GM21786 (cell line): ENCODE results near the gene CDRT4.
"Not testable (repeated sequence)": the region's sequence is repeated elsewhere in the genome, so short reads cannot be mapped to it uniquely, and the experiment has no call there.

Source experiments
- ATAC-seq: cut with Tn5 transposase; IDR thresholded peaks from one replicate; pipeline ENCODE4 v1.9.1; 2021; ENCODE audit not compliant: unreplicated experiment

CDRT4 gene

DNA sequence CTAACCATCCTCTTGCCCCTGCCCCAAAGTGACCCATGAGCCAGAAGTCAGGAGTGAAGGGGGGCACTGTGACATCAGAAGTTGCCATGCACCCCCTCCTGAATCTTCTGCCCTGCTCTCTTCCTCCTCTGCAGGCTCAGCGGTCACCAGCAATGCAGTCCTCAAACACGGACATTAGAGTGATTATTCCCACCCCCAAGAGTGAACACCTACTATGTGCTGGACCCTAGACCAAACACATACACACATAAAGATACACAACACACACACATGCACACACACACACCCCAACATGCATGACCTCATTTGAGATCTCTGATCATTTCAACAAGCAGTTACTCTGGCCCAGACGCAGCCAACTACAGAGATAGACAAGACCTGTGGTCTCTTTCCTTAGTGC lies at the start of gene CDRT4:
Gene CDRT4 (minus strand): TSS at position 30 of the 400 bp plus-strand sequence. CDS start 27,383 bp downstream, outside the sequence.
- no peak for ATAC-seq

DNA sequence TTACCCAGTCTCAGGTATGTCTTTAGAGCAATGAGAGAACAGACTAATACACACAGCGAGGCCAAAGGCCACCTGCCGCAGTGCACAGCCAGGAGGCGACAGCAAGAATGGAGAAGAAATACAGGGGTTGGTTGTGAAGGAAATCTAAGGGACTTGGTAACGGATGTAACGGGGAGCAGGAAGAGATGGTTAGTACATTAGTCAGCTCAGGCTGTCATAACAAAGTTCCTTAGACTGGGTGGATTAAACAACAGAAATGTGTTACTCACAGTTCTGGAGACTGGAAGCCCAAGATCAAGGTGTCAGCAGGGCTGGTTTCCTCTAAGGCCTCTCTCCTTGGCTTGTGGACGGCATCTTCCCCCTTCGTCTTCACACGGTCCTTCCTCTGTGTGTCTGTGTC lies 48.7 kb upstream of the CDRT4 start:
- no peak for ATAC-seq

GRCh38 chr17:15514469-15514868 lies 47.0 kb upstream of the CDRT4 start:
- ATAC-seq: no peak

DNA sequence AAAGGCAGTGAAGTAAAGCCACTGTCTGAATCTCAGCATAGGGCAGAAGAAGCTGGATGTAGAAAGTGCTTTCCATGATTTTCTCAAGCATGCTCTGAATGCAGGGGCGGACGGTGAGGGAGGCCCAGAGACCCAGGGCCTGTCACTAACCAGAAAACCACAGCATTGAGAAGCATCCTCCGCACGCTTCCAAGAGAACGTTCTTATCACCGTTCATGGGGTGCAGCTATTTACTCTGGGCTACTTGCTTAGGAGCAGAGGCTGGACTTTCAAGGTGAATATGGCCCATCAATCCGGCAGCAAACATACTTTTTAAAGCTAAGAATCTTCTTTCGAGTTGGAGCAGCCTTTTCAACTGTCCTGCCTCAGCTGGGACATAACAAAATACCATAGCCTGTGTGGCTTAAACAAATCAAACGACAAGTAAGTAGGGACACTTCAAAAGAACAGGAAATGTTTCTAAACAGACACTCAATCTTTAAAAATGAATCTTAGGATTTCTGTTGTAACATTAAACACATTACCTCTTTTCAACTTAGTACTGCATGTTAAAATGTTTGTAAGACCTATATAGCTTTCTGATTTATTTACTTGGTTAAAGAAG lies 46.5 kb upstream of the CDRT4 start:
- ATAC-seq: no peak

- ATAC-seq: no peak
Observed at GRCh38 chr17:15513058-15513791, 45.8 kb upstream of the CDRT4 start.

DNA sequence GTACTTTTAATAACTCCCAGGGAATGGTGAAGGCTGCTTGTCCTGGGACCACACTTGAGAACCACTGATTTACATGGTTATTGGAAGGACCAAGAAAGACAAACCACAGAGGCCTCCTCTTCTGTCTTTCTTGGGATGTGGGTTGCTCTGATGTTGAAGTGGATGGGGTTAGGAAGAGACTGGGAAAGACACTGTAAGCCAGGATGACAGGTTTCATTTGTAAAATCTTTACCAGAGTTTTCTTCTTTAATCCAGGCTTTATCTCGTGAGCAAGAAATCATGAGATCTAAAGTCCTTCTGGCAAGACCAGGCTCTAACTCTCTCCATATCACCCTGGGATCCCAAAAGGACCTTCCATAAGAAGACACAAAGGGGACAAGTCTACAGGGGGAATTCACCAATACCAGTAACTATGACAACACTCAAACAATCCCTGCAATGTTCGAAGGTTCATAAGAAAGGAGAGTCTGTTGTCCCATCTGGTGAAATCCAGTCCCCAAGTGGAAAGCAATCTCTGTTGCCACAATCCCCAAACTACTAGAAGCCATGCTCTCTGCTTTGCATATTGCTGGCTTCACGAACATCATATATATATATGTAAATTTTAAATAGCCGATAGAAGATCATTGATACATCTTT lies 44.8 kb upstream of the CDRT4 start:
- ATAC-seq: no peak

DNA sequence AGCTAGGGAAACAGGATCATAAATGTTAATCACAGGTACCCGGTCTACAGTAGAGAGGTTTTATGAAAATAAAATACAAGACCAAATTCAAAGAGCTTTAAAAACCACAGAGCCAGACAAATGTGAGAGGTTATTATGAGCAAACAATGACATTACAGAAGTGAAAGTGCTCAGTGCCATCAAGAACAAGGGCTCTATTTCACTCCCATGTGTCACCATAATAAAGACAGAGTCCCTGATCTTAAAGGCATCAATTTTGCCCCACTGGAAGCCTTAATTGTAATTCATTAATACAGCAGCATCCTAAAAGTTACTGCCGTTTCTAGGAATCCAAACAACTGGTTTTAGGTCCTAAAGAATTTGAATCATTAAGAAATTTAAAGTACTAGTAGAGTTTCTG lies 43.7 kb upstream of the CDRT4 start:
- no peak for ATAC-seq

DNA sequence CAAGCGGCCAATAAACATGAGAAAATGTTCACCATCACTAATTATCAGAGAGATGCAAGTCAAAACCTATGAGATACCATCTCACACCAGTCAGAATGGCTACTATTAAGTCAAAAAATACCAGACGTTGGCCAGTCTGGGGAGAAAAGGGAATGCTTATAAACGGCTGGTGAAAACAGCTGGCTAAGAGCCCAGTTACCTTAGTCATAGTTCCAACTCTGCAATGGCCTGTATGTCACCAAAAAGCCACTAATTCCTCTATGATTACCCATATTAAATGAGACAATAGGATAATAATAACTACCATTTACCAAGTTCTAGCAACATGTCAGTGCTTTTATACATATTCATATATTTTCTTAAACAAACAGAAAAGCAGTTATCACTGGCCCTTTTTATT lies 42.9 kb upstream of the CDRT4 start:
- no peak for ATAC-seq

DNA sequence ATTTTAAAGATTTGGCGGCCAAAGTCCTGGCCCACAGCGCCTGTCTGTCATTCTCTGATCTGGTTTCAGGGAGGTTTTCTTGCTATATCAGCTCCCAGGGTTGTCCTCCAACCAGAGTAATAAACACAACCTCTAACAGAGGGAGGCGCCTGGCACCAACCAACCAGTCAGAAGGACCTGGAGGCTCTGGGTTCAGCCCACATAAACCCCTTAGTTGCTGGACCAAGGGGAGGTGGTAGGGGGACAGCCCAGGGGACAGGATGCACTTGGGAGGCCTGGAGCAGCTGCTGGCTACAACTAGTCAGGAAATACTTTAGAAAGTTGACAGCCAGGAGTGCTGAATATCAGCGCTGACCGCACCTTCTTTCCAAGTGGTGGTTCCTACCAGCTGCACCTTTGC lies 41.7 kb upstream of the CDRT4 start:
- ATAC-seq: no peak

DNA sequence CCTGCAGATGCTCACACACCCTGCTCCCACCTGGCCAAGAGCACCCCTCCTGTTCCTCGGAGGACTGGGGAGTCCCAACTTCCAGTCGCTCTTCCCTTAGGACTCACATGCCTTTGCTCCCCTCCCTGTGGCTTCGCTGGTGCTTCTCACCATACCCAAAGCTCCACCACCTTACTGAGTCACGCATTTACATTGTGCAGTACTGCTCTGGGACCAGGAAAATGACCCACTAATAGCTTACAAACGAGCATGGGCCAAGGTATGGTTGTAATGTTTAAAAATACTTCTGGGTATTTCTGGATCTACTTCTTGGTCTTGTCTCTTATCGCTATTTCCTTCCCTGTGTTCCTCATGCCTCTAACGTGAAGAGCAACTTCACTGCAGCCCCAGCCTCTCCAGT lies 41.0 kb upstream of the CDRT4 start:
- no peak for ATAC-seq

DNA sequence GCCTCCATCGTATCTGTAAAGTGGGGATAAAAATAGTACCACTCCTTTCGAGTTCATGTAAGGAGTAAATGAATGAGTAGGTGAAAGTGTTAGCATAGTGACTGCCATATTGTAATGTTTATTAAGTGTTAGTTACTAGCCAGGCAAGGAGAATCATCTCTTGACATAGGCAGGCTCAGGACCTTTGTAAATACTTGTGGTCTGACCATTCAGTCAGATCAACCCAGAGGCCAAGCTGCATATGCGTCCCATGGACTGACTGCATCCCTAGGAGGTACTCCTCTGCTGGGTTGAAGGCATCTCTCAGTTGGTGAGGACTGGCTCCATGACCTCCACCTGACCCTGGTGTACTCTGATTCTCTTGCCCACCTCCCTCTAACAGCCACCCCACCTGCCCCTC lies 40.5 kb upstream of the CDRT4 start:
- ATAC-seq: no peak

DNA sequence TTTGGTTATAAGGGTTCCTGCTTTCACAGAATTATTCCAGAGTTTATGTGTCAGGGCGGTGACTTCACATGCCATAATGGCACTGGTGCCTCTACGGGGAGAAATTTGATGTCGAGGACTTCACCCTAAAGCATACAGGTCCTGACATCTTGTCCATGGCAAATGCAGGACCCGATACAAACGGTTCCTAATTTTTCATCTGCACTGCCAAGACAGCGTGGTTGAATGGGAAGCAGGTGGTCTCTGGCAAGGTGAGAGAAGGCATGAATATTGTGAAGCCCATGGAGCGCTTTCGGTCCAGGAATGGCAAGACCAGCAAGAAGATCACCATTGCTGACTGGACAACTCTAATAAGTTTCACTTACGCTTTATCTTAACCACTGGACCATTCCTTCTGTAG lies 39.6 kb upstream of the CDRT4 start:
- no peak for ATAC-seq

- not testable (repeated sequence) for ATAC-seq
Observed at GRCh38 chr17:15505708-15506107, 38.3 kb upstream of the CDRT4 start.

DNA sequence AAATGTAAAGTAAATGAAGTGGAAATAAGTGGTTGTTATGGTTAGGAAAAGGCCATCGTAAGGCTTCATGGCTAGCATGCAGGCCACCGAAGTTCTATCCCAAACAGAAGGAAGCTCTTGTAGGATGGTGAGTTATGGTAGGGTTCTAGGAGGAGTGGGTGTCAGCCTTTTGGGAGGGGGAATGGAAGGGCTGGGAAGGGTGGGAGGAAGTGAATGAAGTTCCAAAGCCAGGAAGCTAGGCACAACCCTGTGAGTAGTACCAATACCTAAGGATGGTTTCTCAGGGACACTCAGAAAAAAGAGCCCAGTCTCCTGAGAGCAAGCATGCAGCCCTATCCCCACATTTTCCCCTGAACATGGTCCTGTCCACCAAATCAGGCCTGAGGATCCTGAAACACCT lies 36.3 kb upstream of the CDRT4 start:
- ATAC-seq: no peak

DNA sequence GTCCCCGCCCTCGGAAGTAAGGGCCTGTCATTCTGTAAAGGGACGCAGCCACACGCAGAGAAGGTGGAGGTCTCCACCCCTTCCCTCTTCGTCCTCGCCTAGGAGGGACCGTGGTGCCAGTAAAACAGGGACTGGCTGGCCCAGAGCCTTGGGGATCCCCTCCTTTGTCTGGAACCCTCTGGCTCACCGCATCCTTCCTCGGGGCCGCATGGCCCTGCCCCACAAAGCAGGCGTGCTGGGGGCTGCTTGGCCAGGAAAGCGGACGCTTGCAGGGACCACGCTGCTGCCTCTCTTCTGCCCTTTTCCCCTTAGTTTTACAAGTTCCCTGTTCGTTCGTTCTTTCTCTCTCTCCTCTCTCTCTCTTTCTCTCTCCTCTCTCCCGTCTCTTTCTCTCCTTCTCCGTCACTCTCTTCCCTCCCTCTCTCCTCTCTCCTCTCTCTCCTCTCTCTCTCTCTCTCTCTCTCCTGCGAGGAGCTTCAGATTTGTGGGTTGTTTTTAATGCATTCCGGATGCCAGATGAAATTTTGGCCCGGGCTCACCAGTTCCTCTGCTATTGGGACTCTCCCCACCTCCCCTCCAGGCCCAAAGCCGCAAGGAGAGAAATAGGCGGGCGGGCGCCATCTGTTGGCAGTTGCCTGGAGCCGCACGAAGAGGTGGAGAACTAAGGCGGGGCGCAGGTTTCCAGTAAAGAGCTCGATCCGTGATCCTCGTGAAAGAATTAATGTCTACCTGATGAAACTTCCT lies 35.1 kb upstream of the CDRT4 start:
- peak; percentile 91 for ATAC-seq

DNA sequence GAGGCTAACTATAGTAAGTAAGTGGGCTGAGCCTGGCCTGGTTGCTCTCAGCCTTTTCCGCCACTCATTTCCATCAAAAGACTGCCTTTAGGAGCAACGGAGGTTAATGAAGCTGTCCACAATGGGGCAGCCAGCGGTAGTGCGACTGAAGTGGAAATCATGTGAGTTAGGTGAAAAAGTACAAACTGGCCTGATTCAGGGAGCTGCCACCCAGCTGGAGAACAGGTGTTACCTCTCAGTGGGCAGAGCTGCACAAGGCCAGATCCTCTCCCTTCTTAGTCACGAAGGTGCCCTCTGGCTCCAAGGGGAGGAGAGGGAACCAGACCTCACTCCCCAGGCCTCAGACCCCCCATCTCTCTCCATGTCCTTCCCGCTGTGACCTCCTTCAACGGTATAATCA lies 34.4 kb upstream of the CDRT4 start:
- no peak for ATAC-seq

DNA sequence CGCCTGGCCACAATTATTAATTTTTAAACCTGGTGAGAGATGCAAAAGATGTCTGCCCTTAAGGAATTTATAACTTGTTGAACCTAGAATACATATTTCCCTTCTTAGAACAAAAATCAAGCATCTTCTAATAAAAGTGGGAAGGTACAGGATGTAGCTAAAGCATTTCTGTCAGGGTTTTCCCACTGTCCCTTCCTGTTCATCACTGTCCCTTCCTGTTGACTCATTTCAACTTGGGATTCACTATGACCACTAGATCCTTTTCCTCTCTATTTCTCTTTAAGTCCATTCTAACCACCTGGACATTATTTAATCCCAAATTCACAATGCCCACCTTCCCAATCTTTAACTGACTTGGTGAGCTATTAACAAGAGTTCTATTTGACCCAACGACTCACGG lies 33.9 kb upstream of the CDRT4 start:
- ATAC-seq: no peak

GRCh38 chr17:15498107-15498506 lies 30.7 kb upstream of the CDRT4 start:
- ATAC-seq: no peak

DNA sequence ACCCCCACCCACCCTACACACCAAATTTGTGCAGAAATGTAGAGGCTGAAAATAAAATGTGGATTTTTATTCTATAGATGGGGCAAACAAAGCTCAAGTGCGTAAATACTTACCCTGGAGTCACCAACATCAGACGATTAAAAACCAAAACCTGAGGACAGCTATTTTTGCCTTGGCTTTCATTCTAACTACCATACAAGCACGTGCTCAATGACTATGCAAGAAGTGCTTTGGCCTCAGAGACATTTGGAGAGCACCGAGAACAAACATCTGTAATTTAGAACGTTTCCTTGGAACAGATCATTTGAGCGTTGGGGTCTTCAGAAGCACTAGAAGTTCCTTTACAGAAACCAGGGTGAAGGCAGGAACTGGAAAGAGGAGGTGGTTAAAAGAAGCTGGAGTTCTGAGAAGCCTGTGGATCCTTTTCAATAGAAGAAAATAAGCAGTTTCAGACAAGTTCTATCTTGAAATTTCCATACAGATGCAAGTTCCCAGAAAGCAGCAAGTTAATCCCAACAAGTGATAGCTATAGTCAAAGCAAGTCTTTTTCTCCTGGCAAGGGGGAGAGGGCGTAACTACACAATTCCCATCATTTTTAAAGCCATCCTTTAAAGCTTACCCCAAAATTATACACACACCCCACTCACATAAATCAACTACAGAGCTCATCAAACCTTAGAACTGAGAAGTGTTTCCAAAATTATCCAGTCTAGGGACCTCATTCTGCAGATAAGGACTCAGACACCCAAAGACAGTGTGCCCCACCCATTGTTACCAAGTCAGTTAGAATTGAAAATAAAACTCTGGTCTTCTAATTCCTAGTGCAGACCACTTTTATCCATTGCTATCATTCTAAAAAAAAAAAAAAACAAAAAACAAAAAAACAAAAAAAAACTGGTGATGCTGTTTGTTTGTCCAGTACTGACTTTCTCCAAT lies 29.6 kb upstream of the CDRT4 start:
- no peak for ATAC-seq

- ATAC-seq: no peak
Observed at GRCh38 chr17:15494821-15495220, 27.4 kb upstream of the CDRT4 start.

- no peak for ATAC-seq
Observed at GRCh38 chr17:15493693-15494035, 26.2 kb upstream of the CDRT4 start.
